ENCODE measurements around the gene SUCLG1. TPM values are rescaled to one million over a fixed set of nuclear protein-coding genes. Genes with fewer than 3 reads are reported as not detected.
A peak's percentile ranks its signal among the peaks of the same experiment; 100 is the strongest.

Gene SUCLG1
- total and polyA plus RNA-seq, 2 of the 4 experiments (the other 2 are of a cell fraction), result 50.5 to 52.7 TPM

- CTCF ChIA-PET, result interaction anchor here (0.6 kb wide), 1 partner anchor 1204 kb away, joined by 3 read pairs; no protein-coding TSS in a partner anchor
- intact Hi-C loops (cut with micrococcal nuclease), result no loop called here
Observed at GRCh38 chr2:84427235-84428138, 31.6 kb downstream of the SUCLG1 start.

More at GRCh38 chr2:84427235-84428138, 31.6 kb downstream of the SUCLG1 start:
- no peak overlapping the region for H2AK5ac ChIP-seq (ENCODE audit: low read depth, low read length)
- no peak overlapping the region for H3K9ac ChIP-seq (ENCODE audit: low read depth, low read length)
- BruUV-seq (replicated peaks), result no TSS peak
- H3K23ac ChIP-seq (ENCODE audit: low read depth, low read length), result no peak overlapping the region
- no peak overlapping the region for H3K4me3 ChIP-seq (ENCODE audit: insufficient read depth, low read depth, low read length)
- no peak overlapping the region for H2BK20ac ChIP-seq (ENCODE audit: low read depth, low read length)
- H4K20me1 ChIP-seq (ENCODE audit: insufficient read depth, low read length), result no peaks in the 10 kb centered on the region
- H3K4ac ChIP-seq (ENCODE audit: low read depth, low read length), result no peak overlapping the region
- H3K4me1 ChIP-seq (ENCODE audit: control insufficient read depth, insufficient read depth, low read length), result peaks cover 4% of the 10 kb centered on the region
- no peak overlapping the region for H3K56ac ChIP-seq (ENCODE audit: extremely low read depth, insufficient read depth, low read length)
- no peak overlapping the region for H2BK5ac ChIP-seq (ENCODE audit: low read depth, low read length, poor library complexity, severe bottlenecking)
- dilution Hi-C loops (cut with HindIII; ENCODE audit: low sequenced_read_pairs, unreplicated experiment) (no loop called here), in situ Hi-C loops (cut with MboI; ENCODE audit: low sequenced_read_pairs) (no loop called here)
- DNase-seq, result peak; percentile 31
- H4K5ac ChIP-seq (ENCODE audit: low read depth, low read length), result no peak overlapping the region
- no peak overlapping the region for H2BK120ac ChIP-seq (ENCODE audit: low read depth, low read length)
- no peak overlapping the region for H2BK15ac ChIP-seq (ENCODE audit: low read depth, low read length)
- no peak overlapping the region for H3K27ac ChIP-seq (ENCODE audit: insufficient read depth, low read length)
- no peaks in the 10 kb centered on the region for H3K9me3 ChIP-seq (ENCODE audit: control insufficient read depth, insufficient read depth, low read length)
- H4K91ac ChIP-seq (ENCODE audit: insufficient read depth, low read depth, low read length), result no peak overlapping the region
- peaks cover 21% of the 10 kb centered on the region for H3K36me3 ChIP-seq (ENCODE audit: control insufficient read depth, insufficient read depth, low read length)
- H3K4me2 ChIP-seq (ENCODE audit: low read depth, low read length), result no peak overlapping the region
- H4K8ac ChIP-seq (ENCODE audit: low read depth in 2 of 2, low read length in 2 of 2), result no peak overlapping the region
- H3K9me1 ChIP-seq (ENCODE audit: insufficient read depth, low read length), result peaks cover 3% of the 10 kb centered on the region; the same call in 1 of the 2 replicates
- H3K79me1 ChIP-seq (ENCODE audit: low read depth in 1 of 2, low read length in 2 of 2), result no peaks in the 10 kb centered on the region
- TF ChIP-seq RFX5 (IDR thresholded peaks at IDR 0.05; ENCODE audit: low read depth, low read length), result no peak
- TF ChIP-seq CEBPB (IDR thresholded peaks at IDR 0.05; ENCODE audit: low read depth, low read length), result peak; percentile 34; the same call in 1 of the 2 replicates
- no peak overlapping the region for H2AK9ac ChIP-seq (replicated peaks; ENCODE audit: low read depth, low read length, poor library complexity)
- H3K18ac ChIP-seq (ENCODE audit: low read depth, low read length), result no peak overlapping the region
- POLR2A ChIA-PET (ENCODE audit: unreplicated experiment), result no interaction called here
- no CpG with 5 or more reads among the region's 2 CpGs for WGBS, 2 experiments (ENCODE audit: extremely low coverage in 2 of 2, insufficient read length in 1 of 2)
- ATAC-seq (ENCODE audit: low read depth), result peak; percentile 77
- H2AFZ ChIP-seq (replicated peaks; ENCODE audit: low read length, poor library complexity), result no peak overlapping the region
- no peak overlapping the region for H3K14ac ChIP-seq (replicated peaks; ENCODE audit: low read depth, low read length)
- H3K27me3 ChIP-seq (ENCODE audit: control insufficient read depth, insufficient read depth, low read length), result no peaks in the 10 kb centered on the region

All from IMR-90 (cell line).